KMS-11 (cell line): ENCODE results near the gene SP6.

Experiments used
- H2AFZ ChIP-seq: fragments of 200-600 bp; sonication (generic); 2 replicates; pipeline ENCODE4 v1.6.1; 2016; ENCODE audit warnings: antibody characterized with exemption, mixed run types, low read depth
- H3K27ac ChIP-seq: fragments of 200-600 bp; sonication (generic); 2 replicates; pipeline ENCODE4 v1.6.1; 2016; ENCODE audit warnings: mild to moderate bottlenecking, mixed run types
- H3K27me3 ChIP-seq: fragments of 200-600 bp; sonication (generic); 2 replicates; pipeline ENCODE4 v1.6.1; 2017; ENCODE audit warnings: mild to moderate bottlenecking, low read depth, mixed run types, moderate library complexity; ENCODE audit not compliant: insufficient read depth
- H3K36me3 ChIP-seq: fragments of 200-600 bp; sonication (generic); 2 replicates; pipeline ENCODE4 v1.6.1; 2017; ENCODE audit warnings: mild to moderate bottlenecking, mixed run types; ENCODE audit not compliant: insufficient read depth
- H3K4me1 ChIP-seq: fragments of 200-600 bp; sonication (generic); 2 replicates; pipeline ENCODE4 v1.6.1; 2016; ENCODE audit warnings: mild to moderate bottlenecking, low read depth, mixed run types; ENCODE audit not compliant: poor library complexity, severe bottlenecking
- H3K4me2 ChIP-seq: fragments of 200-600 bp; sonication (generic); 2 replicates; pipeline ENCODE4 v1.7.0; 2016; ENCODE audit warnings: mild to moderate bottlenecking, mixed run types
- H3K4me3 ChIP-seq: fragments of 200-600 bp; sonication (generic); IDR thresholded peaks from 2 replicates; pipeline ENCODE4 v1.6.1; 2017; ENCODE audit warnings: low read depth, low read length, mixed read lengths; ENCODE audit not compliant: insufficient read depth
- H3K79me2 ChIP-seq: fragments of 200-600 bp; sonication (generic); 2 replicates; pipeline ENCODE4 v1.6.1; 2016; ENCODE audit warnings: low read depth, mixed run types; ENCODE audit not compliant: insufficient read depth
- H3K9ac ChIP-seq: fragments of 200-600 bp; sonication (generic); 2 replicates; pipeline ENCODE4 v1.6.1; 2016; ENCODE audit warnings: mild to moderate bottlenecking, mixed run types
- H4K20me1 ChIP-seq: fragments of 200-600 bp; sonication (generic); 2 replicates; pipeline ENCODE4 v1.6.1; 2016; ENCODE audit warnings: mild to moderate bottlenecking, mixed run types; ENCODE audit not compliant: insufficient read depth
- CTCF ChIP-seq: fragments of 200-600 bp; sonication (generic); conservative IDR thresholded peaks from 2 replicates; pipeline ENCODE4 v1.6.1; 2017; ENCODE audit warnings: low read depth, mild to moderate bottlenecking, antibody characterized with exemption, low read length, moderate library complexity, mixed read lengths

Gene SP6

GRCh38 chr17:47877368-47878034 is 26.5 kb upstream of the SP6 start:
- no peak overlapping the region for H3K27ac ChIP-seq
- no peak overlapping the region for H3K9ac ChIP-seq
- no peaks in the 10 kb centered on the region for H3K36me3 ChIP-seq
- no peak overlapping the region for H2AFZ ChIP-seq
- no peak for TF ChIP-seq CTCF
- peaks cover 87% of the 10 kb centered on the region for H3K27me3 ChIP-seq
- H4K20me1 ChIP-seq, result no peaks in the 10 kb centered on the region
- H3K79me2 ChIP-seq, result no peaks in the 10 kb centered on the region
- no peak overlapping the region for H3K4me2 ChIP-seq
- no peaks in the 10 kb centered on the region for H3K4me1 ChIP-seq
- no peak overlapping the region for H3K4me3 ChIP-seq

DNA sequence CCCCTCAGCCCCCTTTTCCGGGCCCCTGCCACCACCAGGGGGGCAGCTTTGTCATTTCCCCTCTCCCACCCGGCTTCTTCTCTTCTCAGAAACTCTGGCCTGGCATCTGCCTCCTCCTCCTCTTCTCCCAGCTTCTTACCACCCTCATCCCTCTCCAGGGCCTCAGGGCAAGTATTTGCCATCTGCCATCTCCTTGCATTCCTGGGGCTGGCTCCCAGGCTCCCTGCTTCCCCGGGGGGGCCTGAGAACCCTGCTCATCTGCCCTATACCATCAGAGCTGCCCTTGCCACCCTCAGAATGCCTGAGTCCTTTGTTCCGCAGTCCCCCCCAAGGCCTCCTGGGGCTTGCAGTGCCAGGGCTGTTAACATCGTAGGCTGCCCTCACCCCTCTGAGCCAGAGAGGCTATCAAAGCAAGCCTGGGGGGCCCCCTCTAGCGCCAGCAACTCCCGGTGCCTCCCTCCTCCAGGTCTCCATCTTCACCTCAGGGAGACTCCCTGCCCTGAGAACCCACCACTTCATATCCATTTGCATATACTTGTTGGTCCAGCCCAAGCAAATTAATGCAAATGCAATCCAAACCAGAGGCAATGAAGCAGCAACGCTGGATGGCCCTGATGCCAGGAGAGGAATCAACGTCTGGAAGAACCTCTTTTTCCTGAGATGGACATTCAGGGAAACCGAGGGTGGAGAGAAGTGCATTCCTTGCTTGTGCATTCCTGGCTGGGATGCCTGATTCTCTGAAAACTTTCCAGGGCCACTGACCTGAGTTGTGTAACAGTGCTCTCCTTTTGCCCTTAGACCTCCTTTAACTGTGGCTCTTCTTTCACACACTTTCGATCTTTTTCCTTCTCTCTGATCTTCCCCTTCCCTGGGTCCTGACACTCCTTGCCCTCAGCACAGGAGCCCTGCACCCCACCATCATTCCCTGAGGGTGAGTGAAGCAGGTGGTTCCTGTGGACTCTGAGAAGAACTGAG is 24.3 kb upstream of the SP6 start:
- Histone ChIP-seq H3K4me3 (no peak overlapping the region), H3K27ac (no peak overlapping the region), H2AFZ (no peak overlapping the region), H3K4me2 (no peak overlapping the region), H3K79me2 (no peaks in the 10 kb centered on the region), H4K20me1 (no peaks in the 10 kb centered on the region), H3K36me3 (no peaks in the 10 kb centered on the region), H3K9ac (no peak overlapping the region), H3K4me1 (no peaks in the 10 kb centered on the region), H3K27me3 (peaks cover 93% of the 10 kb centered on the region)
- TF ChIP-seq CTCF, result no peak

DNA sequence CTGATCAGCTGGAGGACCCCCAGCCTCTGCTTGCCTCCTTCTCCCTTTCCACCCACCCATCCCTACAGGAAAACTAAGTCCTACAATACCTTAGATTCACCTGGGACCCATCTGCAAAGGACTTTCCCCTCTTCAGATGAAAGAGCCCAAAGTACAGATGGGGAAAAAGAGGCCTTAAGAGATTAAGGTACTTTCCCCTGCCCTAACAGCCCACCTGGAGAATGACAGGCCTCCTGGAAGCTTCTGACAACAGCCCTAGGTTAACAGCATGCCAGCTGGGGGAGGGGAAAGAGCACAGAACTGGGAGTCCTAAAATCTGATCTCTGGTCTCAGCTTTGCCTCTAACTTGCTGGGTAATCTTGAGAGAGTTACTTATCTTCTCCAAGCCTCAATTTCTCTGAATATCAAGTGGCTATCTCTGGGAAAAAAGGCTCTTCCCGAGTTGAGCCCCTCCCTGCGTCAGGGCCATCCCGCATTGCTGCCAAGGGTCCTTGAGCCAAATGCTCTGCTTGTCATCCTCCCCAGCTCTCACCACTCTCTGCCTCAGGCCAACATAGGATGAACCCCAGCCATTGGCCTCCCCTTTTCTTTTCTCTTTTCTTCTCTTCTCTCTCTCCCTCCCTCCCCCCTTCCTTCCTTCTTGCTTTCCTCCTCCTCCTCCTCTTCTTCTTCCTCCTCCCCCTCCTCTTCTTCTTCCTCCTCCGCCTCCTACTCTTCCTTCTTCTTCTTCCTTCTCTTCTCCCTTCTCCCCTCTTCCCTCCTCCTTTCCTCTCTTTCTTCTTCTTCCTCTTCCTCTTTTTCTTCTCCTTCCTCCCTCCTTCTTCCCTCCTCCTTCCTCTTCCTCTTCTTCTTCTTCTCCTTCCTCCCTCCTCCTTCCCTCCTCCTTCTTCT is 22.5 kb upstream of the SP6 start:
- Histone ChIP-seq H3K4me3 (no peak overlapping the region), H4K20me1 (no peaks in the 10 kb centered on the region), H3K79me2 (no peaks in the 10 kb centered on the region), H3K9ac (no peak overlapping the region), H3K4me1 (no peaks in the 10 kb centered on the region), H2AFZ (no peak overlapping the region), H3K27me3 (peaks cover 93% of the 10 kb centered on the region), H3K27ac (no peak overlapping the region), H3K4me2 (no peak overlapping the region), H3K36me3 (no peaks in the 10 kb centered on the region)
- TF ChIP-seq CTCF, result no peak

- no peaks in the 10 kb centered on the region for H3K4me1 ChIP-seq
- H3K27ac ChIP-seq, result no peak overlapping the region
- no peaks in the 10 kb centered on the region for H3K79me2 ChIP-seq
- H2AFZ ChIP-seq, result no peak overlapping the region
- no peak overlapping the region for H3K9ac ChIP-seq
- no peak overlapping the region for H3K4me2 ChIP-seq
- H3K4me3 ChIP-seq, result no peak overlapping the region
- H3K27me3 ChIP-seq, result peaks cover 93% of the 10 kb centered on the region
- no peak for TF ChIP-seq CTCF
- no peaks in the 10 kb centered on the region for H4K20me1 ChIP-seq
- H3K36me3 ChIP-seq, result no peaks in the 10 kb centered on the region
Observed at GRCh38 chr17:47872651-47873161, 21.7 kb upstream of the SP6 start.
